Endothelial cell of umbilical vein (primary cell): ENCODE measurements around the gene ANKRD23.

ENCODE experiments used
- EZH2 ChIP-seq: IDR thresholded peaks from 2 replicates; pipeline ENCODE4 v1.6.1; 2012; ENCODE audit warnings: borderline replicate concordance, low read depth, mild to moderate bottlenecking, moderate library complexity, low read length, inconsistent platforms; ENCODE audit not compliant: severe bottlenecking
- FOS ChIP-seq: IDR thresholded peaks from 2 replicates; pipeline ENCODE4 v1.6.1; 2011; ENCODE audit warnings: mild to moderate bottlenecking, low read length, moderate library complexity, borderline replicate concordance; ENCODE audit not compliant: insufficient read depth
- GATA2 ChIP-seq: IDR thresholded peaks from 2 replicates; pipeline ENCODE4 v1.7.0; 2011; ENCODE audit warnings: low read depth, mild to moderate bottlenecking, moderate library complexity, mixed read lengths, low read length; ENCODE audit not compliant: insufficient read length, insufficient read depth
- JUN ChIP-seq: IDR thresholded peaks from 2 replicates; pipeline ENCODE4 v1.6.1; 2011; ENCODE audit warnings: borderline replicate concordance, low read depth; ENCODE audit not compliant: insufficient read length, insufficient read depth
- POLR2AphosphoS5 ChIP-seq: IDR thresholded peaks from 2 replicates; pipeline ENCODE4 v1.6.1; 2012; ENCODE audit warnings: low read depth, mild to moderate bottlenecking, control low read depth, low read length, moderate library complexity; ENCODE audit not compliant: insufficient read depth
- TF ChIP-seq, protein P1 (sequence below), 2 donors: IDR thresholded peaks; 1 replicate in 1 of 2; 2 replicates in 1 of 2; pipeline ENCODE4 v1.5.1; 2011; ENCODE audit warnings: low read length in 2 of 2, mild to moderate bottlenecking in 2 of 2, moderate library complexity in 2 of 2, control low read depth in 1 of 2, inconsistent platforms in 1 of 2, low read depth in 1 of 2; ENCODE audit not compliant: insufficient read depth in 1 of 2; ENCODE audit errors: extremely low read depth in 1 of 2

- TF ChIP-seq, protein P1, sequence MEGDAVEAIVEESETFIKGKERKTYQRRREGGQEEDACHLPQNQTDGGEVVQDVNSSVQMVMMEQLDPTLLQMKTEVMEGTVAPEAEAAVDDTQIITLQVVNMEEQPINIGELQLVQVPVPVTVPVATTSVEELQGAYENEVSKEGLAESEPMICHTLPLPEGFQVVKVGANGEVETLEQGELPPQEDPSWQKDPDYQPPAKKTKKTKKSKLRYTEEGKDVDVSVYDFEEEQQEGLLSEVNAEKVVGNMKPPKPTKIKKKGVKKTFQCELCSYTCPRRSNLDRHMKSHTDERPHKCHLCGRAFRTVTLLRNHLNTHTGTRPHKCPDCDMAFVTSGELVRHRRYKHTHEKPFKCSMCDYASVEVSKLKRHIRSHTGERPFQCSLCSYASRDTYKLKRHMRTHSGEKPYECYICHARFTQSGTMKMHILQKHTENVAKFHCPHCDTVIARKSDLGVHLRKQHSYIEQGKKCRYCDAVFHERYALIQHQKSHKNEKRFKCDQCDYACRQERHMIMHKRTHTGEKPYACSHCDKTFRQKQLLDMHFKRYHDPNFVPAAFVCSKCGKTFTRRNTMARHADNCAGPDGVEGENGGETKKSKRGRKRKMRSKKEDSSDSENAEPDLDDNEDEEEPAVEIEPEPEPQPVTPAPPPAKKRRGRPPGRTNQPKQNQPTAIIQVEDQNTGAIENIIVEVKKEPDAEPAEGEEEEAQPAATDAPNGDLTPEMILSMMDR (IDR thresholded peaks at IDR 0.05; ENCODE audit: extremely low read depth in 1 of 2, insufficient read depth in 1 of 2, low read depth in 1 of 2, low read length in 2 of 2) = no peak
- no peak for TF ChIP-seq JUN
- TF ChIP-seq POLR2AphosphoS5 = no peak
- TF ChIP-seq EZH2 = no peak
- no peak for TF ChIP-seq FOS
- TF ChIP-seq GATA2 = no peak
These were observed 17.1 kb downstream of the ANKRD23 start for GRCh38 chr2:96826546-96827278.
